ENCODE data around the gene BICC1. TPM values are rescaled to one million over a fixed set of nuclear protein-coding genes. Genes with fewer than 3 reads are reported as not detected.

BICC1 gene
- total and polyA plus RNA-seq, 12 donors = 4.5 to 25.9 (median 9.8) TPM

DNA sequence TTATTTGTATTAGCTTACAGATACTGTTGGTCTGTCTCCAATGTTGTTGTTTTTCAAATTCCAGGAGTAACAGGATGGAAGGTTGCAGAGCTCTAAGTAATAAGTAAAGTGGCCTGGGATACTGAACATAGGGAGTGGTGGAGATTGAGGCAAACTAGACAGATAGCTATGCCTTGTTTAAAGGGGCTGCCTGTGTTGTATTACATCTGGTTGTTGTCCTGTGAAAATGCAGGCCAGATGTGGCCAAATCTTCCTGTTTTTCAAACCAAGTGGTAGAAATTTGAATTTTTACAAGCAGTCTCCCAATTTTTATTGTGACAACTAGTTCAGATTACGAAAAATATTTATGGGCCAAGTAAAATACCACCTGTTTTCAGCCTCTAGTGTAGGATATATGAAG lies 33.5 kb downstream of the BICC1 start:
- WGBS, 4 donors = 75 to 100% (median 86%) methylated on average over 1 of the region's 1 CpG
- no peak overlapping the region for H3K27ac ChIP-seq

DNA sequence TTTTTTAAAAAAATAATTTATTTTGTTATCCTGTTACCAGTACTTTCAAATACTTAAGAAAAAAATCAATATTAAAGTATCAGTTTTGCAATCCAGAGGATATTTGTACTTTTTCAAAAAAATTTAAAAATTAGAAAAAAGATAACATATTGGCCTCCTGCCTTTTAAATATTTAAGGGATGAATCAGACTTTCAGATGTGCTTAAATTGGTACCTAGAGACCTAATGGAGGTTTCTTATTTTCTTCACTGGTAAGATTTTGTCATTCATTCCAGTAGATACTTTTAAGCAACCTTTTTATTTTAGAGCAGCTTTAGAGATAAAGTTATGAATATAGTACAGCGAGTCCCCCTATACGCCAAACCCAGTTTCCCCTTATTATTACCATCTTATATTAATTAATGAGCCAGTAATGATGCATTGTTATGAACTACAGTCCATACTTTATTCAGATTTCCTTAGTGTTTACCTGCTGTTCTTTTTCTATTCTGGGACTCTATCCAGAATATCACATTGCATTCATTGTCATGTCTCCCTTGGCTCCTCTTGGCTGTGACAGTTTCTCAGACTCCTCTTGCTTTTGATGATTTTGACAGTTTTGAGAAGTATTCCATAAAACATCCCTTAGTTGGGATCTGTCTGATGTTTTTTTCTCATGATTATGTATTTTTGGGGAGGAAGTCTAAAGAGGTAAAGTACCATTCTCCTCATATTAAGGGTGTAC lies 34.2 kb downstream of the BICC1 start:
- Histone ChIP-seq H3K36me3 (replicated peaks in 1 of 2) (no peaks in the 10 kb centered on the region), H3K27me3 (no peaks in the 10 kb centered on the region), H3K4me1 (replicated peaks in 1 of 2) (no peaks in the 10 kb centered on the region), H3K9me3 (replicated peaks in 1 of 3) (no peaks in the 10 kb centered on the region), H3K4me3 (no peak overlapping the region), H3K27ac (no peak overlapping the region)
- TF ChIP-seq POLR2A (IDR thresholded peaks at IDR 0.05) = no peak
- no peak for DNase-seq
- intact Hi-C loops (cut with DNase I) = no loop called here
- WGBS, 4 donors = 91 to 97% (median 94%) methylated on average over 2 of the region's 2 CpGs

More for the DNA sequence above, 33.5 kb downstream of the BICC1 start:
- TF ChIP-seq, protein P1, sequence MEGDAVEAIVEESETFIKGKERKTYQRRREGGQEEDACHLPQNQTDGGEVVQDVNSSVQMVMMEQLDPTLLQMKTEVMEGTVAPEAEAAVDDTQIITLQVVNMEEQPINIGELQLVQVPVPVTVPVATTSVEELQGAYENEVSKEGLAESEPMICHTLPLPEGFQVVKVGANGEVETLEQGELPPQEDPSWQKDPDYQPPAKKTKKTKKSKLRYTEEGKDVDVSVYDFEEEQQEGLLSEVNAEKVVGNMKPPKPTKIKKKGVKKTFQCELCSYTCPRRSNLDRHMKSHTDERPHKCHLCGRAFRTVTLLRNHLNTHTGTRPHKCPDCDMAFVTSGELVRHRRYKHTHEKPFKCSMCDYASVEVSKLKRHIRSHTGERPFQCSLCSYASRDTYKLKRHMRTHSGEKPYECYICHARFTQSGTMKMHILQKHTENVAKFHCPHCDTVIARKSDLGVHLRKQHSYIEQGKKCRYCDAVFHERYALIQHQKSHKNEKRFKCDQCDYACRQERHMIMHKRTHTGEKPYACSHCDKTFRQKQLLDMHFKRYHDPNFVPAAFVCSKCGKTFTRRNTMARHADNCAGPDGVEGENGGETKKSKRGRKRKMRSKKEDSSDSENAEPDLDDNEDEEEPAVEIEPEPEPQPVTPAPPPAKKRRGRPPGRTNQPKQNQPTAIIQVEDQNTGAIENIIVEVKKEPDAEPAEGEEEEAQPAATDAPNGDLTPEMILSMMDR (IDR thresholded peaks at IDR 0.05) = no peak
- TF ChIP-seq POLR2A (IDR thresholded peaks at IDR 0.05) = no peak
- H3K9me3 ChIP-seq (replicated peaks in 1 of 3) = no peaks in the 10 kb centered on the region
- H3K27me3 ChIP-seq = no peaks in the 10 kb centered on the region
- no peak overlapping the region for H3K4me3 ChIP-seq
- H3K36me3 ChIP-seq (replicated peaks in 1 of 2) = no peaks in the 10 kb centered on the region
- H3K4me1 ChIP-seq (replicated peaks in 1 of 2) = no peaks in the 10 kb centered on the region
- DNase-seq = no peak
- intact Hi-C loops (cut with DNase I) = no loop called here

DNA sequence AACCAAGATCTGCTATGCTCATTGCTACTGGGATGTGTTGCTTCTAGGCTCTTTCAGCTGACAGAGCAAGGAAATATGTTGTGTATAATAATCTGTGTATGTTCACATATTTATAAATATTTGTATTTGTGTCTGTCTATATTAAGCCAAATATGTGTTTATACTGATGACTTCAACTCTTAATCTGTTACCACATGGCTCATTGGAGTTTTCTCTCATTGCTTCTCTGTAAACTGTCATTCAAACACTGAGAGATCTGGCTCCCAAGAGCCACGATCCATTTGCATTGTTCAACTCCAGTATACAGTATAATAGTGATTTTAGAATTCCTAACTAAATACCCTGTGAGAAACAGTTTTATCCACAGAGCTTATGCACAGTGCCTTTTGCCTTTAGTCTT lies 35.3 kb downstream of the BICC1 start:
- H3K36me3 ChIP-seq (replicated peaks in 1 of 2) = no peaks in the 10 kb centered on the region
- no peaks in the 10 kb centered on the region for H3K4me1 ChIP-seq (replicated peaks in 1 of 2)
- 74 to 85% (median 84%) methylated on average over 1 of the region's 1 CpG for WGBS, 4 donors
- DNase-seq = no peak
- H3K9me3 ChIP-seq (replicated peaks in 1 of 3) = no peaks in the 10 kb centered on the region
- H3K27ac ChIP-seq = no peak overlapping the region
- no peaks in the 10 kb centered on the region for H3K27me3 ChIP-seq
- H3K4me3 ChIP-seq = no peak overlapping the region
- intact Hi-C loops (cut with DNase I) = no loop called here
- no peak for TF ChIP-seq POLR2A (IDR thresholded peaks at IDR 0.05)
- TF ChIP-seq, protein P1 (IDR thresholded peaks at IDR 0.05) = no peak

DNA sequence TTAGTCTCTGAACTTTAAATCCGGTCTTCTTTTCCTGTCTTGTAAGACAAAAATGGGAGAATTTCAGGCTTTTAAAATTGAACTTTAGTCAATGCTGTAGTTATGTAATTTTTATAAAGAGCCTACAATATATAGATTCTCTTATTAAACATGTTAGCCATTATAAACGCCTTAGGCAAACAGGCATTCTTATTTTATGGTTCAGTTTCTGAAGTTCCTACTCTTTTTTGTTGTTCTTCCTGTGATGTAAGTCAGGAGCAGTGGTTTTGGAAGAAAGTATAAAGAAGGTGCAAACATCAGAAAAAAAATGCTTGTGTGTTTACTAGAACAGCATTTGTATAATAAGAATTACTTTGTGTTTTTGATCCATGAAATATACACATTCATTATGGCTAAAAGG lies 41.6 kb downstream of the BICC1 start:
- 79 to 95% (median 87%) methylated on average over 2 of the region's 2 CpGs for WGBS, 4 donors
- Histone ChIP-seq H3K9me3 (replicated peaks in 1 of 3) (no peaks in the 10 kb centered on the region), H3K27me3 (no peaks in the 10 kb centered on the region), H3K36me3 (replicated peaks in 1 of 2) (no peaks in the 10 kb centered on the region), H3K27ac (no peak overlapping the region), H3K4me1 (replicated peaks in 1 of 2) (no peaks in the 10 kb centered on the region), H3K4me3 (no peak overlapping the region)
- intact Hi-C loops (cut with DNase I) = no loop called here
- no peak for DNase-seq
- no peak for TF ChIP-seq POLR2A (IDR thresholded peaks at IDR 0.05)
- TF ChIP-seq, protein P1 (IDR thresholded peaks at IDR 0.05) = no peak
